B cell (primary cell): ENCODE results near the gene DISP3. TPM values are rescaled to one million over a fixed set of nuclear protein-coding genes. Genes with fewer than 3 reads are reported as not detected.

Source experiments
- ATAC-seq: fragments of 200-7000 bp; cut with Tn5 transposase; one replicate; pipeline ENCODE4 v1.10.0; 2021; ENCODE audit warnings: low read depth, mild to moderate bottlenecking, moderate number of reproducible peaks, moderate library complexity
- CTCF ChIA-PET: fragments of 350-600 bp; sonication (Branson Sonifier 250); formaldehyde crosslinking; loops from one replicate; lab custom pipeline; 2021; ENCODE audit warnings: antibody characterized with exemption, inconsistent platforms; lab: Charles Lee
- POLR2A ChIA-PET: fragments of 350-600 bp; sonication (Branson Sonifier 250); formaldehyde crosslinking; loops from one replicate; lab custom pipeline; 2021; ENCODE audit warnings: antibody characterized with exemption; lab: Charles Lee
- DNase-seq: peaks from one replicate; pipeline ENCODE4 v3.0.0; 2013
- H2AFZ ChIP-seq: 2 replicates; pipeline ENCODE4 v1.6.1; 2012; ENCODE audit warnings: mild to moderate bottlenecking, low read depth, low read length; ENCODE audit not compliant: insufficient read depth, poor library complexity, severe bottlenecking
- H3K27ac ChIP-seq, 2 donors: 1 replicate in 1 of 2; 2 replicates in 1 of 2; pipeline ENCODE4 v1.5.1; 2012 to 2013; ENCODE audit warnings: low read length in 2 of 2, mild to moderate bottlenecking in 2 of 2, moderate library complexity in 1 of 2
- H3K27me3 ChIP-seq, 4 experiments: fragments of 200-600 bp in 1 of 4; sonication (generic) in 1 of 4; replicated peaks in 1 of 4; 1 replicate in 2 of 4; 2 replicates in 2 of 4; pipeline versions ENCODE4 v1.6.1 to v1.7.0; 2013 to 2016; ENCODE audit warnings: low read length in 3 of 4, mild to moderate bottlenecking in 2 of 4, mixed read lengths in 1 of 4, moderate library complexity in 1 of 4; ENCODE audit not compliant: insufficient read depth in 4 of 4, control insufficient read depth in 3 of 4; ENCODE audit errors: control extremely low read depth in 1 of 4
- H3K36me3 ChIP-seq, 2 experiments: replicated peaks in 1 of 2; 1 replicate in 1 of 2; 2 replicates in 1 of 2; pipeline versions ENCODE4 v1.6.1 to v1.7.1; 2013; ENCODE audit warnings: low read length in 1 of 2; ENCODE audit not compliant: insufficient read depth in 2 of 2, control insufficient read depth in 1 of 2; ENCODE audit errors: control extremely low read depth in 1 of 2, extremely low read depth in 1 of 2
- H3K4me1 ChIP-seq, 2 donors: fragments of 200-600 bp in 1 of 2; sonication (generic) in 1 of 2; 1 replicate in 1 of 2; 2 replicates in 1 of 2; pipeline versions ENCODE4 v1.5.1 to v1.6.1; 2013 to 2017; ENCODE audit warnings: low read length in 2 of 2; ENCODE audit not compliant: control insufficient read depth in 2 of 2, insufficient read depth in 2 of 2
- H3K4me2 ChIP-seq: replicated peaks from 2 replicates; pipeline ENCODE3; 2012; ENCODE audit warnings: mild to moderate bottlenecking, low read depth, low read length; ENCODE audit not compliant: poor library complexity, severe bottlenecking
- H3K4me3 ChIP-seq, 5 experiments: fragments of 200-600 bp in 1 of 5; sonication (generic) in 1 of 5; 1 replicate in 3 of 5; 2 replicates in 2 of 5; pipeline versions ENCODE4 v1.5.1 to v1.7.0; 2011 to 2016; ENCODE audit warnings: low read length in 4 of 5, mild to moderate bottlenecking in 4 of 5, low read depth in 2 of 5, control low read depth in 1 of 5, moderate library complexity in 1 of 5; ENCODE audit not compliant: insufficient read depth in 1 of 5; ENCODE audit errors: control extremely low read depth in 1 of 5, extremely low read depth in 1 of 5
- H3K79me2 ChIP-seq: fragments of 200-600 bp; sonication (generic); one replicate; pipeline ENCODE4 v1.6.0; 2016; ENCODE audit warnings: low read length; ENCODE audit not compliant: control insufficient read depth, insufficient read depth
- H3K9ac ChIP-seq: fragments of 200-600 bp; sonication (generic); 2 replicates; pipeline ENCODE4 v1.6.1; 2017; ENCODE audit warnings: mild to moderate bottlenecking, low read length, moderate library complexity
- H3K9me3 ChIP-seq, 3 donors: one replicate each; pipeline versions ENCODE4 v1.6.1 to v1.7.1; 2013; ENCODE audit warnings: low read length in 2 of 3; ENCODE audit not compliant: control insufficient read depth in 2 of 3, insufficient read depth in 1 of 3; ENCODE audit errors: control extremely low read depth in 1 of 3
- H4K20me1 ChIP-seq: 2 replicates; pipeline ENCODE4 v1.6.0; 2012; ENCODE audit warnings: mild to moderate bottlenecking, low read length; ENCODE audit not compliant: insufficient read depth, control insufficient read depth, poor library complexity, severe bottlenecking
- H3K27ac Mint-ChIP-seq: one replicate; pipeline ENCODE4 v1.8.0; 2021; ENCODE audit warnings: mixed read lengths
- H3K27me3 Mint-ChIP-seq: one replicate; pipeline ENCODE4 v1.8.0; 2021; ENCODE audit warnings: mixed read lengths
- H3K4me1 Mint-ChIP-seq: one replicate; pipeline ENCODE4 v1.8.0; 2021; ENCODE audit warnings: mixed read lengths
- H3K4me3 Mint-ChIP-seq: one replicate; pipeline ENCODE4 v1.8.0; 2021; ENCODE audit warnings: mixed read lengths
- H3K9me3 Mint-ChIP-seq: one replicate; pipeline ENCODE4 v1.8.0; 2022; ENCODE audit warnings: mixed read lengths; ENCODE audit not compliant: insufficient read depth
- EZH2 ChIP-seq: IDR thresholded peaks from 2 replicates; pipeline ENCODE4 v1.6.1; 2012; ENCODE audit warnings: borderline replicate concordance, low read depth, mild to moderate bottlenecking, moderate library complexity, low read length; ENCODE audit not compliant: insufficient read depth, poor library complexity, severe bottlenecking
- WGBS: methylation state at CpG from one replicate; pipeline ENCODE4 v1.1.5; 2013; ENCODE audit warnings: missing lambda C conversion rate; ENCODE audit not compliant: insufficient coverage; 5-methylcytosine and 5-hydroxymethylcytosine counted together
- intact Hi-C: fragments of 100-400 bp; cut with micrococcal nuclease; formaldehyde crosslinking; loops from one replicate; pipeline ENCODE4 v1.10.0; 2022
- polyA plus RNA-seq: library from polyadenylated mRNA; depleted of rRNA; stranded (reverse); fragments of >200 nt; gene quantifications from 2 replicates; pipeline ENCODE4 v1.2.3, GENCODE V29; 2012
- total RNA-seq, 2 donors: library from RNA; stranded (reverse); fragments of 120-200 nt in 1 of 2; gene quantifications; 1 replicate in 1 of 2; 2 replicates in 1 of 2; pipeline versions ENCODE4 v1.2.3 to v1.2.4, GENCODE V29; 2013 to 2022
- TF ChIP-seq, protein P1 (sequence below): fragments of 200-600 bp; IDR thresholded peaks from one replicate; pipeline ENCODE4 v1.8.0; 2022; ENCODE audit warnings: antibody characterized with exemption, mild to moderate bottlenecking

DISP3 gene
- total and polyA plus RNA-seq, 2 donors (not counting 1 experiment from before 2014, with no cell fraction given): 0.25 to 1.6 TPM

DNA sequence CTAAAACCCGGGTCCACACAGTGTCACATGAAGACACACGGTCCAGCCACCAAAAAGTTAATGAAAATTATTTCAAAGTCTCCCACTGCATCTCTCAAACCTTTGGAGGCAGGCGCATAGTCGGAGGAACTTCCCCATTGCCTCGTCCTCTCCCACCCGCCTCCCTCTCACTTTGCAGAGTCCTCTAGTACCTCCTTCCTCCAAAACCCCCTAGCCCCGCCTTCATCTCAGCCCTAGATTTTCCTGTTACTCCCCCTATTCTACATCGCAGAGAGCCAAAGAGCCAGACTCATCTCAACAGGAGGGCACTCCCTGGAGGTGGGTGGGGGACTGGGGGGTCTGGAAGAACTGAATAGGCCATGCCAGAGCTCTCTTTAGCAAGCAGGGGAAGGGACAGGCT lies 79.3 kb downstream of the DISP3 start:
- intact Hi-C loops: no loop called here
- H3K9me3 Mint-ChIP-seq: no peaks in the 10 kb centered on the region
- H3K27ac Mint-ChIP-seq: no peak overlapping the region
- Histone ChIP-seq H4K20me1 (no peaks in the 10 kb centered on the region), H3K4me1 (peaks cover 1 to 3% of the 10 kb centered on the region in 2 donors), H2AFZ (no peak overlapping the region), H3K36me3 (no peaks in the 10 kb centered on the region), H3K4me2 (no peak overlapping the region), H3K9me3 (peaks cover 0 to 4% (median 0%) of the 10 kb centered on the region in 3 donors), H3K27me3 (peaks cover 0 to 24% (median 8%) of the 10 kb centered on the region in 4 experiments), H3K27ac (no peak overlapping the region), H3K9ac (no peak overlapping the region), H3K4me3 (no peak overlapping the region), H3K79me2 (no peaks in the 10 kb centered on the region)
- ChIA-PET CTCF (no interaction called here), POLR2A (no interaction called here)
- WGBS: 3% methylated on average over 6 of the region's 8 CpGs
- DNase-seq: no peak
- H3K4me1 Mint-ChIP-seq: peaks cover 5% of the 10 kb centered on the region
- H3K4me3 Mint-ChIP-seq: no peak overlapping the region
- no peak for ATAC-seq
- peaks cover 63% of the 10 kb centered on the region for H3K27me3 Mint-ChIP-seq
- TF ChIP-seq, protein P1, sequence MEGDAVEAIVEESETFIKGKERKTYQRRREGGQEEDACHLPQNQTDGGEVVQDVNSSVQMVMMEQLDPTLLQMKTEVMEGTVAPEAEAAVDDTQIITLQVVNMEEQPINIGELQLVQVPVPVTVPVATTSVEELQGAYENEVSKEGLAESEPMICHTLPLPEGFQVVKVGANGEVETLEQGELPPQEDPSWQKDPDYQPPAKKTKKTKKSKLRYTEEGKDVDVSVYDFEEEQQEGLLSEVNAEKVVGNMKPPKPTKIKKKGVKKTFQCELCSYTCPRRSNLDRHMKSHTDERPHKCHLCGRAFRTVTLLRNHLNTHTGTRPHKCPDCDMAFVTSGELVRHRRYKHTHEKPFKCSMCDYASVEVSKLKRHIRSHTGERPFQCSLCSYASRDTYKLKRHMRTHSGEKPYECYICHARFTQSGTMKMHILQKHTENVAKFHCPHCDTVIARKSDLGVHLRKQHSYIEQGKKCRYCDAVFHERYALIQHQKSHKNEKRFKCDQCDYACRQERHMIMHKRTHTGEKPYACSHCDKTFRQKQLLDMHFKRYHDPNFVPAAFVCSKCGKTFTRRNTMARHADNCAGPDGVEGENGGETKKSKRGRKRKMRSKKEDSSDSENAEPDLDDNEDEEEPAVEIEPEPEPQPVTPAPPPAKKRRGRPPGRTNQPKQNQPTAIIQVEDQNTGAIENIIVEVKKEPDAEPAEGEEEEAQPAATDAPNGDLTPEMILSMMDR: no peak
- TF ChIP-seq EZH2: no peak

DNA sequence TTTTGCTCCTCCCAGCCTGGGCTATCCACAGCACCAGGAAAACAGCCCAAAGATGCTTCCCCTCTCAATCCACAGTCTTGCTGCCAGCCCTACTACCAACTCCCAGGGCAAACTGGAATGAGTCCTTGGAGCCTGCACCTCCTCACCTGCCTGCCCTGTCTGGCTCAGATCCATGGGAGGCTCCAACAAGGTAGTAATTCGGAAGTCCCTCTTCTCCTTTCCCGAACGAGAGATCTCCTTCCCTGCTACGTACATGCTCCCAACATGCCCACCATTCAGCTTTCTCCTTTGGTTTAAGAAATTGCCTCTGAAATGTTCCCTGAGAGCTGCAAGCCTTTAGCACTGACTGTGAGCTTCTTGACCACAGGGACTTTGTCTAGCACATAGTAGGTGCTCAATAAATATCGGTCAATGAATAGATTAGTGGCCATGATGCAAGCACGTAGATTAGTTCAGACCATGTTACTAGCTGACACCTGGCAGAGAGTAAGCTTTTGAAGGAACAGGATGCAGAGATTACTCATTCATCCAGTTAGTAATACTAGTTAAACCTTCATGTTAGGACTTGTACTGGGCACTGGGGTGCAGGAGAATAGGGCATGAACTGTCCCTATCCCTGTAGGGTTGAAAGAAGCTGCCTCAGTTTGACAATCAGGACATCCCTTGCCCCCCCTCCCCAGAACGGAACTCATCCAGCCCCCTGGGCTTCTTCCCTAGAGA lies 80.1 kb downstream of the DISP3 start:
- Histone ChIP-seq H2AFZ (no peak overlapping the region), H3K27ac (no peak overlapping the region), H4K20me1 (no peaks in the 10 kb centered on the region), H3K27me3 (peaks cover 0 to 19% (median 8%) of the 10 kb centered on the region in 4 experiments), H3K9ac (no peak overlapping the region), H3K4me1 (peaks cover 7 to 10% of the 10 kb centered on the region in 2 donors), H3K4me2 (no peak overlapping the region), H3K79me2 (no peaks in the 10 kb centered on the region), H3K36me3 (no peaks in the 10 kb centered on the region), H3K9me3 (no peaks in the 10 kb centered on the region), H3K4me3 (no peak overlapping the region)
- Mint-ChIP-seq H3K27me3 (peaks cover 58% of the 10 kb centered on the region), H3K4me1 (peaks cover 12% of the 10 kb centered on the region), H3K27ac (no peak overlapping the region), H3K9me3 (no peaks in the 10 kb centered on the region), H3K4me3 (no peak overlapping the region)
- intact Hi-C loops: no loop called here
- WGBS: 91% methylated on average over 1 of the region's 7 CpGs
- POLR2A ChIA-PET: no interaction called here
- CTCF ChIA-PET: no interaction called here
- TF ChIP-seq EZH2: no peak
- TF ChIP-seq, protein P1: no peak
- no peak for DNase-seq
- no peak for ATAC-seq
